Measurements from ENCODE around the gene LRRC55.

- no peak for TF ChIP-seq POLR2A (IDR thresholded peaks at IDR 0.05)
- TF ChIP-seq POLR2AphosphoS5 (IDR thresholded peaks at IDR 0.05): no peak
These were observed 1.6 kb upstream of the LRRC55 start for GRCh38 chr11:57180081-57180561.
